Measurements from ENCODE around the gene GCNT1.
A peak's percentile ranks its signal among the peaks of the same experiment; 100 is the strongest.
"Not testable (repeated sequence)": the region's sequence is repeated elsewhere in the genome, so short reads cannot be mapped to it uniquely, and the experiment has no call there.

Gene GCNT1

DNA sequence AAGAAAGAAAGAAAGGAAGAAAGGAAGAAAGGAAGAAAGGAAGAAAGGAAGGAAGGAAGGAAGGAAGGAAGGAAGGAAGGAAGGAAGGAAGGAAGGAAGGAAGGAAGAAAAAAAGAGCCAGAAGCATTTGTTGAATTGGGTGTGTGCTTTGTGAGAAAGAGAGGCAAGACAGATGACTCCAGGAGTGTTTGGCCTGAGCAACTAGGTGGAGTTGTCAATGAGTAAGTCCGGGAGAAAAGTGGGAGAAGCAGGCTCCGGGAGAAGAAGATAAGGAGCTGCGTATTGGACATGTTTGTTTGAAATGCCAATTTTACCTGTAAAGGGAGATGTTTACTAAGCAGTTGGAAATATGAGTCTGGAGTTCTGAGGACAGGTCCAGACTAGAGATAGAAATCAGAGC, 15.1 kb upstream of the GCNT1 start:
- DNase-seq (ENCODE audit: low spot score): no peak

DNA sequence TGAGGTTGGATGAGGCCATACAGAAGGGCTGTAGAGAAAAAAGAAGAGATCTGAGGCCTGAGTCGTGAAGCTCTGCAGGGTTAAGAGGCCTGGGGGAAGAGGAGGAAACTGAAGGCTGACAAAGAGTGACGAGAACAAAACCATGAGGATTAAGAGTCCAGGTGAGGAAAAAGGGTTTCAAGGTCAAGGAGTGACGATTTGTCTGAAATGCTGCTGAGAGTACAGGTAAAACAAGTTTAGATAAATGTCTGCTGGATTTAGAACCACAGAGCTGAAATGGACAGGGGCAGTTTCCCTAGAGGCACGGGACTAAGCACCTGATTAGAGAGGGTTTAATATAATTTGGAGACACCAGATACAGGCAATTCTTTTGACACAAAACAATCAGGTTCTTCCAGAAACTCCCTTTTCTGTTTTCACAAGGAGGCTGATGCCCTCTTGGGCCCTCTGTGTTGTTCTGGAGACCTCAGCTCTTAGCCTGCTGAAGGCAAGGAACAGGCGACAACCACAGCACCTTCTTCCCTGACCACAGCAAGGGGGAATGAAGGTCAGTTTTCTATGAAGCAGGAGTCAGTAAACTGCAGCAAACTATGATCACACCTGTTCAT, 14.6 kb upstream of the GCNT1 start:
- DNase-seq (ENCODE audit: low spot score): no peak

DNA sequence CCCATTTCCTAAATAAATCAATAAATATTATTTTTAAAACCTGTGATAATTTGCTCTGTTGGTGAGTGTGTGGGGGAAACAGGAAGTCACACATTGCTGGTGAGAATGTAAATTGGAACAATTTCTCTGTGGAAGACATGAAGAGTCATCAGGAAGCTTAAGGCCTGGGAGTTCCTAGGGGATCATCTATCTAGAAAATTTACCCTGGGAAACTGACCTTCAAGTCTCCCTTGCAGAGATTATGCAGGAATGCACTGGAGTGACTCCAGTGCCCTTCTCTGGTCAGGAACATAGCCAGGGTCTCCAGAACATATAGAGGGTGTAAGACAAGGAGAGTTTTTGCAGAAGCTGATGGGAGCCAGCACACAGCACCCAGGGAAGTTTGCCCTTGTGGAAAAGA, 13.0 kb upstream of the GCNT1 start:
- DNase-seq (ENCODE audit: low spot score): no peak

- DNase-seq (ENCODE audit: low spot score): no peak
These were observed 10.5 kb upstream of the GCNT1 start for GRCh38 chr9:76448501-76448900.

DNA sequence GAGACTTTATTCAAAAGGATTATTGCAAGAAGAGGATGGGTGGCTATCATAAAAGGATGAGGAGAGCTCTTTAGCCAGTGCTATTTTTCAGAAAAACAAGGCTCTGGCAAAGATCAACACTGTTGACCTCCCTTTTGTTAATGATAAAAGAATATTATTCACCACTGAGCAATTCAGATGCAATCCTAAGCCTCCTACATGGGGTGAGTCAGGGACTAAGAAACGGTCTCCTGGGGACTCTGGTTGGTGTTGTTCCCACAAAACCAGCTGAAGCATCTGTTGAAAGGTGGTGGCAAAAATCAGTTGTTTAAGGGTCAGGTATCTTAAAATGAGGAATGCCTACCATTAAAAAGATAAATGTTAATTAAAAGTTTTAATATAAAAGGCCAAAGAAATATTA, 7.7 kb upstream of the GCNT1 start:
- no peak for DNase-seq (ENCODE audit: low spot score)

DNA sequence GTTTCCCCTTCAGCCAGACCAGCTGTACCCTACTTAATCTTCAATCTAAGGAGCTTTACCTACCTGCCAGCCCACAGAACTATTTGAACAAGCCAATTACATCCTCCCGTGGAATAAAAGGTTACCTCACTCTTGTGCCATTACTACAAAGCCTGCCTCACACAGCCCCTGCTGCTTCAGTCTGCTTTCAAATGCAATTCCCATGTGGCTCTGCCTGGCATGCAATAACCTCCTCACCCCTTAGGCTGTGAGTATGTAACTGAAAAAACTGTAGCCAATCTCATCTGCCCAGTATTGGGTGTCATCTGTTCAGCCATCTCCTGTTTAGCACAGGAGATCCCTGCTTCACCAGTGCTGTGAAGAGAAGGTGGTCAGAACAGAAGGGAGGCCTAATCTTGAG, 6.1 kb upstream of the GCNT1 start:
- no peak for DNase-seq (ENCODE audit: low spot score)

GRCh38 chr9:76453785-76454184, 5.2 kb upstream of the GCNT1 start:
- DNase-seq (ENCODE audit: low spot score): no peak

DNA sequence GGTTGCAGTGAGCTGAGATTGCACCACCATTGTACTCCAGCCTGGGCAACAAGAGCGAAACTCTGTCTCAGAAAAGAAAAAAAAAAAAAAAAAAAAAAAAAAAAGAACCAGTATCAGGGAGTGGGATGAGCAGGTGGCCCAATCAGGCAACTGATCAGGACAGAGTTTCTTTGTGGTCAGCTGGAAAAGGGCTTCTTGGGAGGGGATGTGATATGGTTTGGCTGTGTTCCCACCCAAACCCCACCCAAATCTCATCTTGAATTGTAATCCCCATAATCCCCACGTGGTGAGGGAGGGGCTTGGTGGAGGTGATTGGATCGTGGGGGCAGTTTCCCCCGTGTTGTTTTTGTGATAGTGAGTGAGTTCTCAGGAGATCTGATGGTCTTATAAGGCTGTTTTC, 4.7 kb upstream of the GCNT1 start:
- no peak for DNase-seq (ENCODE audit: low spot score)

DNA sequence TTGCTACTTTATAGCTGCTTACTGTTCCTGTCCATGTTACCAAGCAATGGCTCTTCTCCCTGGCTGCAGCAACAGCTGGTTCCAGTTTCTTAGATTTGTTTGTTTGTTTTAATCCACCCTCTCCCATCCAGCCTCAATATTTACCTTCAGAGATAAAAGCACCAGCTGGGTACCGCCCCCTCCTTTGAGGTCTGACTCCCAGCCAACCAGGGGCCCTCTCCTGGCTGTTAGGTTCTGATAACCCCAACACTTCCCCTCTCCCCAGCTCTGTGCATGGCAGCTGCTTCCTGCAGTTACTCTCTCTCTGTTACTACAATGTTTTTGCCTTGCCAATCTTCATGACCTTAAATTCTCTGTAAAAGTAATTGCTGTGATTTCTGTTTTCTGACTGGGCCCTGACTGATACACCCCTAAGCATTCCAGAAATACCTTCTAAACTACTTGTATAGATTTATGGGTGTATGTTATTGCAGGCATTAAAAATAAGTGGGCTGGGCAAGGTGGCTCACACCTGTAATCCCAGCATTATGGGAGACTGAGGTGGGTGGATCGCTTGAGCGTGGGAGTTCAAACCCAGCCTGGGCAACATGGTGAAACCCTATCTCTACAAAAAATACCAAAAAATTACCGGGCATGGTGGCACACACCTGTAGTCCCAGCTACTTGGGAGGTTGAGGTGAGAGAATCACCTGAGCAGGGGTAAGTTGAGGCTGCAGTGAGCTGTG, 2.6 kb upstream of the GCNT1 start:
- peak; percentile 53 for DNase-seq (ENCODE audit: low spot score)

- DNase-seq (ENCODE audit: low spot score): no peak
These were observed 983 bp downstream of the GCNT1 start for GRCh38 chr9:76459694-76460635.

DNA sequence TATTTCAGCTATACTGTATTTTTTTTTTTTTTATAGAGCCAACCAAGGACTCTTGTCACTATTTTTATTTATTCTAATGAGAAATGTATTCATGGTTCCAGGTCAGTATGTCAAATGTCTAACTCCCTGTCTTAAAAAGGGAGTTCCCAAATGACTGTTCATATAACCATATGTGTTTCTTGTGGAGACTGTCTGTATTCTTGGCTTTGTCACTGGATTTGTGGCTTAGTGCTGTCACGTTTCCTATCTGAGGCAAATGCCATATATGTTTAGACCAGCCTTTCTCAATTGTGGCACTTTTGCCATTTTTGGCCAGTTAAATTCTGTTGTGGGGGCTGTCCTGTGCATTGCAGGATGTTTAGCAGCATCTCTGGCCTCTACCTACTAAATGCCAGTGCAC, 3.1 kb downstream of the GCNT1 start:
- no peak for DNase-seq (ENCODE audit: low spot score)

DNA sequence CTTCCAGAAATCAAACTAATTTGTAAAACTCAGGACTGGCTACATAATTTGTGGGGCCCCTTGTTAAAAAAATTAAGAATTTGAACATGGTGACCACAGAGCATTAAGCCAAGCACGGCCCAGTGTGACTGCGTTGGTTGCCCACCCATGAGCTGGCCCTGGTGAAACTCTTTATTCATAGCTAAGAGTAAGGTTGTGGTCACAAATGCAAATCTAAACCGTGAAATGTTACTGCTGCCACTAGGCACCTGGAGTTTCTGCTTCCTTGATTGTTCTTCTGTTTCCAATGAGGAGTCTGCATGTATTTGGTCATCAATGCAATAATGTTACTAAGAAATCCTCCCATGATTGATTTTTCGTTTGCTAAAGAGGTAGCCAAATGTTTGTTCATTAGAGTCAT, 4.2 kb downstream of the GCNT1 start:
- DNase-seq (ENCODE audit: low spot score): no peak

GRCh38 chr9:76464706-76465105, 5.7 kb downstream of the GCNT1 start:
- no peak for DNase-seq (ENCODE audit: low spot score)

DNA sequence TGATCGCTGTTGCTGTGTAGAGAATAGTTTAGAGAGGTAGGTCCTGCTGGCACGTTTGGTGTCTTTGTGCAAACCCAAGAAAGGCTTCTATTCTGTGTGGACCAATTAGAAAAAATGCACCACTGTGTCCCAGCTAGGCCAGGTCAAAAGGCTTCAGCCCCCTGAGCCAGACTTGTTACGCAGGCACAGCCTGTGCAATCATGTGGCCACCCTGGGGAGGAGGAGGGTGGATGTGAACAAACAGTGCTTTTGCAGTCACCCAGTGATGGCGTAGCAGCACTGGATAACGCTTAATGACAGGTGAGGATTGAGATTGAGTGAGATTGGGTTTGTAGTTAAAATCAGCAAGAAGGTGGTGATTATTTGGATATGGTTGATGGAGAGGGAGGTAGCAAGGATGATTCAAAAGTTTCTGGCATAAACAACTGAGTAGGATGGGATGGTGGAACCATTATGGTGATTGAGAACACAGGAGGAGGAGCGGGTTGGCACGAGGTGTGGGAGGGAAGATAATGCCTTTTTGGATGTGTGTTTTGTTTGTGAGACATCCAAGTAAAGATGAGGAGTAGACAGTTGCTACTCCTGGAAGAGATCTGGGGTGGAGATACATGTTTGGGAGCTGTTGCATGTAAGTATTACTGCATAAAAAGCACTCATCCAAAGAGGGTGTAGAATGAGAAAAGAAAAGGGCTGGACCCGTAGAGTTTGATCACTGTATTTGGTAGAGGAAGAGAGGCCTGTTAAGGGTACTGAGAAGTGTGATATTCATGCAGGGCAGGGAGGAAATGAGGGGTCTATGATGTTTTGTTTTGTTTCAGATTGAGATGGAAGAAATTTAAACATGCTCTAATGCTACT, 6.7 kb downstream of the GCNT1 start:
- DNase-seq (ENCODE audit: low spot score): no peak

DNA sequence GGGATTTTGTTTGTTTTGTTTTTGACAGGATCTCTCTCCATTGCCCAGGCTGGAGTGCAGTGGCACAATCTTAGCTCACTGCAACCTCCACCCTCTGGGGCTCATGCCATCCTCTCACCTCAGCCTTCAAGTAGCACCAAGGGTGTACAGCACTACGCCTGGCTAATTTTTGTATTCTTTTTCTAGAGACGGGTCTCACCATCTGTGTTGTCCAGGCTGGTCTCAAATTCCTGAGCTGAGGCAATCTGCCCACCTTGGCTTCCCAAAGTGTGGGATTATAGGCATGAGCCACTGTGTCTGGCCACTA, 7.3 kb downstream of the GCNT1 start:
- DNase-seq (ENCODE audit: low spot score): no peak

DNA sequence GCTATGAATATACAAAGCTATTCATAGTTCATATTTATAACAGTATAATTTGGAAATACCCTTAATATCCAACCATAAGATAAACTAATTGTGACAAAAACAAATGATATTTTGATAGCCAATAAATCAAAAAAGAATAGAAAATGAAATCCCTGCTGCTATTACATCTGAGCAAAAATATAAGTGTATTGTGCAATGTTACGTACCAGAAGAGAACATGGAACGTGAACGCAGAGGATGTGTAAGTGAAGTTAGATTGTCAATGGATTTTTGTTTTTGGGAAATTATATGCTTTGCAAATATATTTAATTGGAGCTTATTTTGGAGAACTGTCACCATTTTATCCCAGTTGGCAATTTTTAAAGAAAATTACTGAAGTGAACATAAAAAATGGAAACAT, 15.4 kb downstream of the GCNT1 start:
- no peak for DNase-seq (ENCODE audit: low spot score)

DNA sequence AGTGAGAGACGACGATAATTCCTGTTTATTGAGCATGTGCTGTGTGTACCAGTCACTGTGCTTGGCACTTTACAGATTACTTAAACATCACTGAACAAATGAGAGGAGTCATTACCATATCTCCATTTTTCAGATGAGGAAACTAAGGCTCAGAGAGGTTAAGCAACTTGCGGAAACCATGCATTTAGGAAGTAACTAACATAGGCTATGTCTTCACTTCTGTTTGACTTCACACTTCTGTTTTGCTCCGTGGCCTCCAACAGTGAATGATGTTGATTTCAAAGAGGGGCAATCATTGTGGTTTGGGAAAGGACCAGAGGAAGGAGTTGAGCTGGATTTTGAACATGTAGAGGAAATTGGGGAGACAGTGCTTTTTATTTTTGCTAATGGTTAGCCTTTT, 16.7 kb downstream of the GCNT1 start:
- DNase-seq (ENCODE audit: low spot score): no peak

GRCh38 chr9:76477818-76478217, 18.8 kb downstream of the GCNT1 start:
- DNase-seq (ENCODE audit: low spot score): not testable (repeated sequence)

GRCh38 chr9:76478226-76478625, 19.2 kb downstream of the GCNT1 start:
- DNase-seq (ENCODE audit: low spot score): no peak

DNA sequence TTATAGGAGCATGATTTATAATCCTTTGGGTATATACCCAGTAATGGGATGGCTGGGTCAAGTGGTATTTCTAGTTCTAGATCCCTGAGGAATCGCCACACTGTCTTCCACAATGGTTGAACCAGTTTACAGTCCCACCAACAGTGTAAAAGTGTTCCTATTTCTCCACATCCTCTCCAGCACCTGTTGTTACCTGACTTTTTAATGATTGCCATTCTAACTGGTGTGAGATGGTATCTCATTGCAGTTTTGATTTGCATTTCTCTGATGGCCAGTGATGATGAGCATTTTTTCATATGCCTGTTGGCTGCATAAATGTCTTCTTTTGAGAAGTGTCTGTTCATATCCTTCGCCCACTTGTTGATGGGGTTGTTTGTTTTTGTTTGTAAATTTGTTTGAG, 20.4 kb downstream of the GCNT1 start:
- not testable (repeated sequence) for DNase-seq (ENCODE audit: low spot score)

- no peak for DNase-seq (ENCODE audit: low spot score)
These were observed 27.2 kb downstream of the GCNT1 start for GRCh38 chr9:76486151-76486550.

Data from CD4-positive, alpha-beta T cell treated with Interleukin-6 at 100 ng/mL for 8 hours (primary cell).